Measurements from ENCODE around the gene COL6A1. TPM values are rescaled to one million over a fixed set of nuclear protein-coding genes. Genes with fewer than 3 reads are reported as not detected.

COL6A1 gene
- total and polyA plus RNA-seq, 2 donors (not counting 3 experiments of a cell fraction or from before 2014, with no cell fraction given), result 30.1 to 42.4 TPM

- ChIA-PET POLR2A (no interaction called here), CTCF (no interaction called here)
- no peak overlapping the region for H3K4me2 ChIP-seq (ENCODE audit: insufficient read depth, low read length)
- BruUV-seq (replicated peaks), result no TSS peak
- H3K4me1 ChIP-seq (ENCODE audit: control insufficient read depth, extremely low read depth, insufficient read depth, low read length), result no peaks in the 10 kb centered on the region
- intact Hi-C loops (cut with micrococcal nuclease), result no loop called here
- no peaks in the 10 kb centered on the region for H3K36me3 ChIP-seq (ENCODE audit: control insufficient read depth in 2 of 2, extremely low read depth in 1 of 2, insufficient read depth in 2 of 2, low read length in 2 of 2)
- dilution Hi-C loops (cut with MboI; ENCODE audit: extremely low pct_ligation_motif_present, low sequenced_read_pairs), result no loop called here
- no peaks in the 10 kb centered on the region for H3K9me1 ChIP-seq (replicated peaks; ENCODE audit: control insufficient read depth, extremely low read depth, insufficient read depth, low read length)
- TF ChIP-seq MAX (IDR thresholded peaks at IDR 0.05; ENCODE audit: insufficient read depth, insufficient read length) (no peak), EZH2 (IDR thresholded peaks at IDR 0.05; ENCODE audit: borderline replicate concordance, low read depth, low read length, severe bottlenecking) (no peak), MYC (IDR thresholded peaks at IDR 0.05; ENCODE audit: low read depth, low read length) (no peak), POLR2A (IDR thresholded peaks at IDR 0.05; ENCODE audit: low read depth, low read length) (no peak), GATA2 (IDR thresholded peaks at IDR 0.05; ENCODE audit: insufficient read depth, insufficient read length, low read depth, low read length) (no peak)
- no peak overlapping the region for H3K9ac ChIP-seq (replicated peaks; ENCODE audit: extremely low read depth, insufficient read depth, low read length)
- no peaks in the 10 kb centered on the region for H4K20me1 ChIP-seq (replicated peaks; ENCODE audit: control insufficient read depth, extremely low read depth, insufficient read depth, low read length)
- H2AFZ ChIP-seq (ENCODE audit: low read depth, low read length), result no peak overlapping the region
- no peaks in the 10 kb centered on the region for H3K9me3 ChIP-seq (replicated peaks; ENCODE audit: control insufficient read depth, insufficient read depth, low read length)
- H3K27ac ChIP-seq (ENCODE audit: insufficient read depth, low read depth, low read length), result no peak overlapping the region
- no peak for DNase-seq (ENCODE audit: low read depth, low spot score)
- no peak overlapping the region for H3K4me3 ChIP-seq (replicated peaks in 1 of 3; ENCODE audit: insufficient read depth in 1 of 3, low read depth in 1 of 3, low read length in 3 of 3)
- H3K27me3 ChIP-seq (ENCODE audit: control insufficient read depth in 2 of 2, insufficient read depth in 2 of 2, low read length in 2 of 2), result no peaks in the 10 kb centered on the region
- no peaks in the 10 kb centered on the region for H3K79me2 ChIP-seq (ENCODE audit: control insufficient read depth, insufficient read depth, low read length)
- no peak for FAIRE-seq
These were observed 19.4 kb downstream of the COL6A1 start for GRCh38 chr21:46000731-46001641.

Measured in endothelial cell of umbilical vein (primary cell).